ENCODE measurements around the gene NDUFB10. TPM values are rescaled to one million over a fixed set of nuclear protein-coding genes. Genes with fewer than 3 reads are reported as not detected.

NDUFB10 gene
- total and polyA plus RNA-seq, 4 donors = 93.9 to 195 (median 133) TPM

GRCh38 chr16:1933097-1933661, 26.2 kb upstream of the NDUFB10 start:
- H3K36me3 ChIP-seq (ENCODE audit: control insufficient read depth in 4 of 4, insufficient read depth in 3 of 4, low read depth in 1 of 4, low read length in 3 of 4) = peaks cover 0 to 10% (median 6%) of the 10 kb centered on the region in 4 donors
- no peaks in the 10 kb centered on the region for H3K9me3 ChIP-seq (ENCODE audit: control insufficient read depth in 4 of 4, low read length in 3 of 4)
- no peak for DNase-seq (ENCODE audit: low spot score)
- 45% methylated on average over 23 of the region's 23 CpGs for WGBS
- TF ChIP-seq HNF4A (conservative IDR thresholded peaks at IDR 0.05) (peak; percentile 24 to 51), RAD21 (IDR thresholded peaks at IDR 0.05) (no peak), FOXA2 (IDR thresholded peaks at IDR 0.05) (no peak), RXRA (IDR thresholded peaks at IDR 0.05) (peak; percentile 12 to 61)
- peaks cover 1 to 34% (median 17%) of the 10 kb centered on the region in 4 donors for H3K4me1 ChIP-seq (ENCODE audit: control insufficient read depth in 4 of 4, insufficient read depth in 4 of 4, low read length in 3 of 4)
- no peaks in the 10 kb centered on the region for H3K27me3 ChIP-seq (ENCODE audit: control insufficient read depth in 4 of 4, insufficient read depth in 4 of 4, low read length in 3 of 4)
- no peak overlapping the region for H3K4me3 ChIP-seq (ENCODE audit: low read depth in 1 of 3, low read length in 3 of 3)
- H3K9ac ChIP-seq (ENCODE audit: low read depth in 1 of 2, low read length in 2 of 2) = no peak overlapping the region
- peak overlapping the region in 1 of 2 donors; percentile 3 for H3K27ac ChIP-seq (ENCODE audit: low read depth in 1 of 2, low read length in 2 of 2)

- no peak overlapping the region for H3K27ac ChIP-seq (ENCODE audit: low read depth in 1 of 2, low read length in 2 of 2)
- no peaks in the 10 kb centered on the region for H3K9me3 ChIP-seq (ENCODE audit: control insufficient read depth in 4 of 4, low read length in 3 of 4)
- TF ChIP-seq GABPA (IDR thresholded peaks at IDR 0.05 in 1 of 2, conservative IDR thresholded peaks at IDR 0.05 in 1 of 2) = no peak
- TF ChIP-seq TAF1 (conservative IDR thresholded peaks at IDR 0.05) = no peak
- TF ChIP-seq YY1 (IDR thresholded peaks at IDR 0.05) = no peak
- no peak for TF ChIP-seq FOXA2 (IDR thresholded peaks at IDR 0.05)
- no peak for TF ChIP-seq RAD21 (IDR thresholded peaks at IDR 0.05)
- no peak for TF ChIP-seq HNF4A (conservative IDR thresholded peaks at IDR 0.05)
- TF ChIP-seq CTCF (IDR thresholded peaks at IDR 0.05; ENCODE audit: low read depth, low read length, missing input control) = no peak
- no peak for TF ChIP-seq NR2F2 (IDR thresholded peaks at IDR 0.05)
- TF ChIP-seq ZBTB33 (IDR thresholded peaks at IDR 0.05) = no peak
- no peak for TF ChIP-seq FOXA1 (IDR thresholded peaks at IDR 0.05)
- no peak for TF ChIP-seq ATF3 (IDR thresholded peaks at IDR 0.05)
- no peak for TF ChIP-seq MAX (IDR thresholded peaks at IDR 0.05)
- no peak for TF ChIP-seq HNF4G (IDR thresholded peaks at IDR 0.05)
- no peak for TF ChIP-seq RXRA (IDR thresholded peaks at IDR 0.05)
- H3K9ac ChIP-seq (ENCODE audit: low read depth in 1 of 2, low read length in 2 of 2) = no peak overlapping the region
- DNase-seq (ENCODE audit: low spot score) = no peak
- H3K27me3 ChIP-seq (ENCODE audit: control insufficient read depth in 4 of 4, insufficient read depth in 4 of 4, low read length in 3 of 4) = no peaks in the 10 kb centered on the region
- H3K4me3 ChIP-seq (ENCODE audit: low read depth in 1 of 3, low read length in 3 of 3) = no peak overlapping the region
- H3K4me1 ChIP-seq (ENCODE audit: control insufficient read depth in 4 of 4, insufficient read depth in 4 of 4, low read length in 3 of 4) = peaks cover 11 to 63% (median 46%) of the 10 kb centered on the region in 4 donors
- peaks cover 4 to 26% (median 17%) of the 10 kb centered on the region in 4 donors for H3K36me3 ChIP-seq (ENCODE audit: control insufficient read depth in 4 of 4, insufficient read depth in 3 of 4, low read depth in 1 of 4, low read length in 3 of 4)
- 92% methylated on average over 11 of the region's 11 CpGs for WGBS
Measured at GRCh38 chr16:1936945-1937479, 22.3 kb upstream of the NDUFB10 start.
